OCI-LY1 (cell line): ENCODE measurements around the gene ZNF614.
"Not testable (repeated sequence)": the region's sequence is repeated elsewhere in the genome, so short reads cannot be mapped to it uniquely, and the experiment has no call there.

ENCODE experiments used
- H2AFZ ChIP-seq: fragments of 200-600 bp; sonication (generic), shearing (Covaris generic); 2 replicates; pipeline ENCODE4 v1.6.0; 2014; ENCODE audit warnings: antibody characterized with exemption, mild to moderate bottlenecking, low read length
- H3F3A ChIP-seq: fragments of 200-600 bp; sonication (generic), shearing (Covaris generic); 2 replicates; pipeline ENCODE4 v1.6.0; 2014; ENCODE audit warnings: mild to moderate bottlenecking, antibody characterized with exemption, low read length, moderate library complexity; ENCODE audit not compliant: insufficient read depth
- H3K27ac ChIP-seq: fragments of 200-600 bp; sonication (generic); 2 replicates; pipeline ENCODE4 v1.5.1; 2014; ENCODE audit warnings: low read length, mixed run types, mild to moderate bottlenecking, low read depth; ENCODE audit not compliant: poor library complexity, severe bottlenecking
- H3K27me3 ChIP-seq: fragments of 200-600 bp; sonication (generic); 2 replicates; pipeline ENCODE4 v1.6.0; 2014; ENCODE audit warnings: antibody characterized with exemption, mild to moderate bottlenecking, low read length, moderate library complexity; ENCODE audit not compliant: insufficient read depth
- H3K36me3 ChIP-seq: fragments of 200-600 bp; sonication (generic); 2 replicates; pipeline ENCODE4 v1.6.1; 2014; ENCODE audit warnings: mild to moderate bottlenecking, antibody characterized with exemption, low read length, moderate library complexity, mixed read lengths; ENCODE audit not compliant: insufficient read depth
- H3K4me1 ChIP-seq: fragments of 200-600 bp; sonication (generic); 2 replicates; pipeline ENCODE4 v1.5.1; 2014; ENCODE audit warnings: mild to moderate bottlenecking, low read length, moderate library complexity; ENCODE audit not compliant: insufficient read depth, severe bottlenecking
- H3K4me2 ChIP-seq: fragments of 200-600 bp; sonication (generic), shearing (Covaris generic); 2 replicates; pipeline ENCODE4 v1.6.1; 2014; ENCODE audit warnings: low read length
- H3K4me3 ChIP-seq: fragments of 200-600 bp; sonication (generic); 2 replicates; pipeline ENCODE4 v1.5.1; 2014; ENCODE audit warnings: low read length, low read depth, mild to moderate bottlenecking, mixed read lengths; ENCODE audit not compliant: poor library complexity, severe bottlenecking
- H3K79me2 ChIP-seq: fragments of 200-600 bp; shearing (Covaris generic); 2 replicates; pipeline ENCODE4 v1.6.1; 2016; ENCODE audit warnings: mixed run types, low read length, mixed read lengths; ENCODE audit not compliant: insufficient read depth
- H3K9ac ChIP-seq: fragments of 200-600 bp; sonication (generic), shearing (Covaris generic); 2 replicates; pipeline ENCODE4 v1.6.1; 2014; ENCODE audit warnings: mild to moderate bottlenecking, low read length, mixed read lengths
- H3K9me2 ChIP-seq: fragments of 200-600 bp; sonication (generic), shearing (Covaris generic); 2 replicates; pipeline ENCODE4 v1.6.1; 2014; ENCODE audit warnings: low read depth, mild to moderate bottlenecking, low read length, mixed read lengths
- H3K9me3 ChIP-seq: fragments of 200-600 bp; shearing (Covaris generic); 2 replicates; pipeline ENCODE4 v1.6.1; 2014; ENCODE audit warnings: low read length, mixed read lengths
- H4K20me1 ChIP-seq: fragments of 200-600 bp; sonication (generic), shearing (Covaris generic); 2 replicates; pipeline ENCODE4 v1.6.0; 2016; ENCODE audit warnings: mild to moderate bottlenecking, low read length; ENCODE audit not compliant: insufficient read depth
- EZH2 ChIP-seq: fragments of 200-600 bp; sonication (generic), shearing (Covaris generic); IDR thresholded peaks from 2 replicates; pipeline ENCODE4 v1.8.0; 2017; ENCODE audit warnings: borderline replicate concordance, mixed run types, mild to moderate bottlenecking, antibody characterized with exemption, low read length, moderate library complexity, mixed read lengths
- TF ChIP-seq, protein P1 (sequence below): fragments of 200-600 bp; sonication (generic), shearing (Covaris generic); IDR thresholded peaks from 2 replicates; pipeline ENCODE4 v1.5.1; 2017; ENCODE audit warnings: mild to moderate bottlenecking, antibody characterized with exemption, low read length, moderate library complexity, mixed read lengths

ZNF614 gene

DNA sequence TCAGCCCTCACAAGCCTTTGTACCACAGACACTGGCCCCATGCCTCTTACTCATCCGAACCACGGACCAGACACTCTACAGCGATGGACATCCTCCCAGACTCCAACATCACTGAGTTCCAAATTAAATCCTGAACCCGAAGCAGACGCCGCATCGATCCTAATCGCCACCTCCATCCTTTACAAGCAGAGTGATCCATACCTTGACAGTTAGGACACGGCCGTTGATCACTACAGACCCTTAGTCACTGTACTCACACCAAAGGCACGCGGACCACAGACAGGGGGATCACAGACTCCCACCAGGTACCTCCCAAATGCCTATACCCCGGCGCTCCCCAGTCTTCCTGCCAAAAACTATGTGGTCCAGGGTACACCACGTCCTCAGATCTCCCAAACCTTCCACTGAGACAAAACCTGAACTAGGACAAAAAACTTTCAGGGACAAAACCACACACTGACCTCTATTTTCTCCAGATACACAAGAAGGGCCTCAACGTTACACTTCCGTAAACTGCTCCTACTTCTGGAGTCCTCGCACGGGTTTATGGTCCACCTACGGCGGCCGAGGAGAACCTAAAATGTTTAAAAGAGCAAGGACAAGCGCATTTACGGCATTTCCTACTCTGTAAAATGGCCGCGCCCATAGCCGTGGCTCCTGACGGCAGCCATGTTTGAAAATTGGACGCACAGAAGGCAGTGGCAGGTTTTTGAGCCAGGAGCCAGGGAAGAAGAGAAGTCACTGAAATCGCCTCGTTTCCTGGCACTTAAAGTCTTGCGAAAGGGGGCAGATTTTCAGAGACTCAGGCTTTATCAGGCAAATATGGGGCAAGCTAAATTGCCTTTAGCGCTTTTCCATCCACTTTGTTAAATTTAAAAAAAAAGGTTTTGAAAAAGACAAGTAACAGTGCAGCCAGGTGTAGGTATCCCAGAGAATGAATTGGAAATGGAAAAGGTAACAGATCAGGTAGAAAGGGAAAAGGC, 41.6 kb downstream of the ZNF614 start, which contains the start of gene ZNF350:
Gene ZNF350, minus strand, starts transcription at position 532 of the 983 bp plus-strand sequence. CDS start 12,480 bp downstream, outside the sequence.
- Histone ChIP-seq H3F3A (no peaks in the 10 kb centered on the region), H3K4me3 (no peak within 1 kb of the TSS), H3K9me3 (peaks cover 26% of the 10 kb centered on the region), H3K9ac (no peak within 1 kb of the TSS), H2AFZ (no peak within 1 kb of the TSS), H3K4me1 (no peaks in the 10 kb centered on the region), H3K4me2 (no peak within 1 kb of the TSS), H3K36me3 (no peaks in the 10 kb centered on the region), H3K27ac (no peak within 1 kb of the TSS), H3K9me2 (no peaks in the 10 kb centered on the region), H3K79me2 (no peaks in the 10 kb centered on the region), H3K27me3 (no peaks in the 10 kb centered on the region), H4K20me1 (no peaks in the 10 kb centered on the region)
- TF ChIP-seq, protein P1, sequence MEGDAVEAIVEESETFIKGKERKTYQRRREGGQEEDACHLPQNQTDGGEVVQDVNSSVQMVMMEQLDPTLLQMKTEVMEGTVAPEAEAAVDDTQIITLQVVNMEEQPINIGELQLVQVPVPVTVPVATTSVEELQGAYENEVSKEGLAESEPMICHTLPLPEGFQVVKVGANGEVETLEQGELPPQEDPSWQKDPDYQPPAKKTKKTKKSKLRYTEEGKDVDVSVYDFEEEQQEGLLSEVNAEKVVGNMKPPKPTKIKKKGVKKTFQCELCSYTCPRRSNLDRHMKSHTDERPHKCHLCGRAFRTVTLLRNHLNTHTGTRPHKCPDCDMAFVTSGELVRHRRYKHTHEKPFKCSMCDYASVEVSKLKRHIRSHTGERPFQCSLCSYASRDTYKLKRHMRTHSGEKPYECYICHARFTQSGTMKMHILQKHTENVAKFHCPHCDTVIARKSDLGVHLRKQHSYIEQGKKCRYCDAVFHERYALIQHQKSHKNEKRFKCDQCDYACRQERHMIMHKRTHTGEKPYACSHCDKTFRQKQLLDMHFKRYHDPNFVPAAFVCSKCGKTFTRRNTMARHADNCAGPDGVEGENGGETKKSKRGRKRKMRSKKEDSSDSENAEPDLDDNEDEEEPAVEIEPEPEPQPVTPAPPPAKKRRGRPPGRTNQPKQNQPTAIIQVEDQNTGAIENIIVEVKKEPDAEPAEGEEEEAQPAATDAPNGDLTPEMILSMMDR: no peak
- no peak for TF ChIP-seq EZH2

DNA sequence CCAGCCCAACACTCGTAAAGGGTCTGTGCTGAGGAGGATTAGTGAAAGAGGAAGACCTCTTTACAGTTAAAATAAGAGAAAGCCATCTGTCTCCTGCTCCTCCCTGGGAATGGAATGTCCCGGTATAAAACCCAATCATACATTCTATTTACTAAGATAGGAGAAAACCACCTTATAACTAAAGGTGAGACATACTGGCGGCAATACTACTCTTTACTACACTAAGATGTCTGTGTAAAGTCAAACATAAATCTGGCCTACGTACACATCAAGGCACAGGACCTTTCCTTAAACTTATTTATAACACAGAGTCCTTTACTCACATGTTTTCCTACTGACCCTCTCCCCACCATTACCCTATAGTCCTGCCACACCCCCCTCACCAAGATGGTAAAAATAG, 44.8 kb downstream of the ZNF614 start:
- H3K9me3 ChIP-seq: peaks cover 18% of the 10 kb centered on the region

DNA sequence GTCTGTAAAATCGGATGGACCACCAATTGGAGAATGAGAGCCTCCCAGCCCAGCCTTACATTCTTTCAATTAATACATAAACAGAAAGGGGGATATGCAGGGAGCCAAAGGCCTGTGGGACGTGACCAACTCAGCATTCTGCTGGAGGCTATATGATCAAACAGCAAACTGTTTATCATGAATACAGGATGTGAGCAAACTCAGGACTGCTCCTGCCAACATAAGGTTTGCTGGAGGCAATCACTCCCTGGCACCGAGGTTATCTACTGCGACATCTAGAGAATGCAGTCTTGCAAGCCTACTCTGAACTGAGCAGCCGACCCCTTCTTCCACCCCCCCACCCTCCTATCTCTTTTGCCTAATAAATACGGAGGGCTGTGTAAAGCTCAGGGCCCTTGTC, 47.3 kb downstream of the ZNF614 start:
- H3F3A ChIP-seq, H3K79me2 ChIP-seq, H3K9me3 ChIP-seq, H3K9ac ChIP-seq, H3K27me3 ChIP-seq, H3K4me2 ChIP-seq, H3K36me3 ChIP-seq, H3K4me1 ChIP-seq, H3K9me2 ChIP-seq, H3K4me3 ChIP-seq, H4K20me1 ChIP-seq, H2AFZ ChIP-seq, H3K27ac ChIP-seq: not testable (repeated sequence)

More for the DNA sequence above, 44.8 kb downstream of the ZNF614 start:
- Histone ChIP-seq H4K20me1 (no peaks in the 10 kb centered on the region), H3F3A (no peaks in the 10 kb centered on the region), H3K27me3 (no peaks in the 10 kb centered on the region), H3K4me2 (no peak overlapping the region), H3K4me1 (no peaks in the 10 kb centered on the region), H3K27ac (no peak overlapping the region), H2AFZ (no peak overlapping the region), H3K9ac (no peak overlapping the region), H3K9me2 (no peaks in the 10 kb centered on the region), H3K4me3 (no peak overlapping the region), H3K36me3 (no peaks in the 10 kb centered on the region), H3K79me2 (no peaks in the 10 kb centered on the region)
- no peak for TF ChIP-seq EZH2
- TF ChIP-seq, protein P1: no peak
